ENCODE data around the gene ATG5. TPM values are rescaled to one million over a fixed set of nuclear protein-coding genes. Genes with fewer than 3 reads are reported as not detected.

The ATG5 gene
- total and polyA plus RNA-seq, 11 donors = 8.8 to 23.9 (median 14.3) TPM

DNA sequence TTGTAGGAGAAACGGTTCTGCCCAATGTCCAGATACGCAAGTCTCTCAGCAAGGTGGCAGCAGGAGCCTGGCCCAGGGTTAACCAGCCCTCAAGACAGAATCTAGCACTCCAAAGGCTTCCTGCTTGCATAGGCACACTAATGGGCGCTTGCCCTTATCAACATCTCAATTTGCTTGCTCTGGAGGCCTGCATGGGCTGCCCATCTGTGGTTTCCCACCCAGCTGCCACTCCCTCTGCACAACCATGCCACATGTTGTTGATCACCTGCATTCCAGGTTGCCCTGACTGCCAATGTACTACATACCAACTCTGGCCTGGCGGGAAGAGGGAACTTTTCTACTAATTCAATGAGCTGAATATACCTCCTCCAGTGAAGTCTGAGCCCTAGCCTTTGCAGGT lies 74.6 kb downstream of the ATG5 start:
- peaks cover 0 to 24% (median 19%) of the 10 kb centered on the region in 9 donors for H3K36me3 ChIP-seq
- no peak for DNase-seq
- H3K4me3 ChIP-seq = no peak overlapping the region
- intact Hi-C loops (cut with DNase I) = no loop called here
- H3K9me3 ChIP-seq = no peaks in the 10 kb centered on the region
- no peak for TF ChIP-seq POLR2A (IDR thresholded peaks at IDR 0.05)
- TF ChIP-seq, protein P1, sequence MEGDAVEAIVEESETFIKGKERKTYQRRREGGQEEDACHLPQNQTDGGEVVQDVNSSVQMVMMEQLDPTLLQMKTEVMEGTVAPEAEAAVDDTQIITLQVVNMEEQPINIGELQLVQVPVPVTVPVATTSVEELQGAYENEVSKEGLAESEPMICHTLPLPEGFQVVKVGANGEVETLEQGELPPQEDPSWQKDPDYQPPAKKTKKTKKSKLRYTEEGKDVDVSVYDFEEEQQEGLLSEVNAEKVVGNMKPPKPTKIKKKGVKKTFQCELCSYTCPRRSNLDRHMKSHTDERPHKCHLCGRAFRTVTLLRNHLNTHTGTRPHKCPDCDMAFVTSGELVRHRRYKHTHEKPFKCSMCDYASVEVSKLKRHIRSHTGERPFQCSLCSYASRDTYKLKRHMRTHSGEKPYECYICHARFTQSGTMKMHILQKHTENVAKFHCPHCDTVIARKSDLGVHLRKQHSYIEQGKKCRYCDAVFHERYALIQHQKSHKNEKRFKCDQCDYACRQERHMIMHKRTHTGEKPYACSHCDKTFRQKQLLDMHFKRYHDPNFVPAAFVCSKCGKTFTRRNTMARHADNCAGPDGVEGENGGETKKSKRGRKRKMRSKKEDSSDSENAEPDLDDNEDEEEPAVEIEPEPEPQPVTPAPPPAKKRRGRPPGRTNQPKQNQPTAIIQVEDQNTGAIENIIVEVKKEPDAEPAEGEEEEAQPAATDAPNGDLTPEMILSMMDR (IDR thresholded peaks at IDR 0.05) = no peak
- 94 to 97% (median 95%) methylated on average over 4 of the region's 4 CpGs for WGBS, 4 donors
- H3K27me3 ChIP-seq = no peaks in the 10 kb centered on the region
- ATAC-seq = no peak
- H3K27ac ChIP-seq = no peak overlapping the region
- peaks cover 0 to 18% (median 2%) of the 10 kb centered on the region in 12 donors for H3K4me1 ChIP-seq

DNA sequence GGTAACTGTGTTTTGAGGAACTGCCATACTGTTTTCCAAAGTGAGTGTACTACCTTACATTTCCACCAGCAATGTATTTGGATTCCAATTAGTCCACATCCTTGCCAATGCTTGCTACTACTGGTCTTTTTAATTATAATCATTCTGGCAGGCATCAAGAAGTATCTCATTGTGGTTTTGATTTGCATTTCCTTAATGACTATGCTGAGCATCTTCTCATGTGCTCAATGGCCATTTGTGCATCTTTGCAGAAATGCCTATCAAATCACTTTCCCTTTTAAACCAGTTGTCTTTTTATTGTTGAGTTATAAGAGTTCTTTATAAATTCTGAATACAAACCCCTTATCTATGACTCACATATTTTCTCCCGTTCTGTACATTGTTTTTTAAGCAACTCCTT lies 75.9 kb downstream of the ATG5 start:
- H3K27me3 ChIP-seq = no peaks in the 10 kb centered on the region
- peaks cover 0 to 18% (median 1%) of the 10 kb centered on the region in 12 donors for H3K4me1 ChIP-seq
- TF ChIP-seq POLR2A (IDR thresholded peaks at IDR 0.05) = no peak
- TF ChIP-seq, protein P1 (IDR thresholded peaks at IDR 0.05) = no peak
- peaks cover 0 to 24% (median 19%) of the 10 kb centered on the region in 9 donors for H3K36me3 ChIP-seq
- no peak overlapping the region for H3K4me3 ChIP-seq
- intact Hi-C loops (cut with DNase I) = no loop called here
- H3K9me3 ChIP-seq = no peaks in the 10 kb centered on the region
- DNase-seq (no peak), ATAC-seq (no peak)
- WGBS, 4 donors = 82 to 89% (median 84%) methylated on average over 1 of the region's 1 CpG
- H3K27ac ChIP-seq = no peak overlapping the region

DNA sequence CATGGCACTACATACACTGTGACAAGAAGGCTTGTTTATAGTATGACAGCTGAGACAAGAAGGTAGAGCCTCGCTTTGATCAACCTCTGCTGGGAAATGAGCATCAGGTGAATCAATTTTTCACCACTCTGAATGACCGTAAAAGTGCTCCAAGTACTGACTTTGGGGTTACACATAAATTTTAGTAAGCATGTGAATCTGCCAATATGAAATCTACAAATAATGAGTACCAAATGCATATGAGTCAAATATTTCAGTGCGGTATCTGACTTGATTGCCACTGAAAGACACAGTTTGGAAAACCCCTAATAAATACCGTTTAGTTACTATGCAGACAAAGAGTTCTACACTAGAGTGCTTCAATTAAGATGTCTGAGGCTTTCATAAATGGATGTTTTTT lies 77.8 kb downstream of the ATG5 start:
- H3K4me3 ChIP-seq = no peak overlapping the region
- WGBS, 4 donors = 93 to 98% (median 97%) methylated on average over 4 of the region's 4 CpGs
- H3K9me3 ChIP-seq = no peaks in the 10 kb centered on the region
- H3K36me3 ChIP-seq = peaks cover 0 to 24% (median 19%) of the 10 kb centered on the region in 9 donors
- DNase-seq (no peak), ATAC-seq (no peak)
- peaks cover 0 to 7% (median 0%) of the 10 kb centered on the region in 12 donors for H3K4me1 ChIP-seq
- no peak overlapping the region for H3K27ac ChIP-seq
- H3K27me3 ChIP-seq = no peaks in the 10 kb centered on the region
- intact Hi-C loops (cut with DNase I) = no loop called here
- no peak for TF ChIP-seq POLR2A (IDR thresholded peaks at IDR 0.05)
- TF ChIP-seq, protein P1 (IDR thresholded peaks at IDR 0.05) = no peak

DNA sequence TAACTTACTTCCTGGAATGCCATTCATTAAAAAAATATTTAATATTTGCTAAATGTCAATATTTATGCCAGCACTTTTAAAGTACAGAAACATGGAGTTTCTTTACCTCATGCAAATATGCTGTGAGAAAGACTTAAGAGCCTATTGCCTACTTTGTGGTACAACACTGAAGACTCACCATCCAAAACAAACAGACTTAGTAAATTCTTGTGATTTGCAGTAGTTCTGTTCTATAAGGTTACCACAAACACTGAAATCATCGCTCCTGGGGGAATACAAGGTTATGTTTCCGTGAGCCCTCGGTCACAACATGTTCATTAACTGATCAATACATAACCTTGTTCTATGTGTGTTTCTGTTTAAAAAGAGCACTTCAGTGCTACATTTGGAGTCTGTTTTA lies 78.3 kb downstream of the ATG5 start:
- peaks cover 0 to 2% (median 0%) of the 10 kb centered on the region in 12 donors for H3K4me1 ChIP-seq
- WGBS, 4 donors = 85 to 96% (median 95%) methylated on average over 3 of the region's 3 CpGs
- no peaks in the 10 kb centered on the region for H3K9me3 ChIP-seq
- no peak overlapping the region for H3K27ac ChIP-seq
- no peak overlapping the region for H3K4me3 ChIP-seq
- DNase-seq = no peak
- intact Hi-C loops (cut with DNase I) = no loop called here
- H3K36me3 ChIP-seq = peaks cover 0 to 24% (median 19%) of the 10 kb centered on the region in 9 donors
- H3K27me3 ChIP-seq = no peaks in the 10 kb centered on the region
- TF ChIP-seq, protein P1 (IDR thresholded peaks at IDR 0.05) = no peak
- TF ChIP-seq POLR2A (IDR thresholded peaks at IDR 0.05) = no peak
- ATAC-seq = no peak

All from heart left ventricle (tissue), 16 donors.